ENCODE measurements around the gene WDR20.
"Not testable (repeated sequence)": the region's sequence is repeated elsewhere in the genome, so short reads cannot be mapped to it uniquely, and the experiment has no call there.

Gene WDR20

GRCh38 chr14:102139286-102140026 is at the start of gene WDR20:
Gene WDR20, plus strand, starts transcription at chr14:102139897. Its CDS starts 27 bp downstream, at chr14:102139924.
- Mint-ChIP-seq H3K4me3 (peak within 1 kb of the TSS; percentile 97), H3K27me3 (ENCODE audit: low read depth) (no peaks in the 10 kb centered on the region), H3K27ac (peak within 1 kb of the TSS; percentile 95), H3K4me1 (ENCODE audit: low read depth) (peaks cover 18% of the 10 kb centered on the region), H3K9me3 (no peaks in the 10 kb centered on the region), H3K36me3 (ENCODE audit: low read depth) (peaks cover 5% of the 10 kb centered on the region)
- peak; percentile 99 for DNase-seq (ENCODE audit: low spot score)

GRCh38 chr14:102090713-102091112 is 49.0 kb upstream of the WDR20 start:
- DNase-seq (ENCODE audit: low spot score): no peak
- H3K27ac Mint-ChIP-seq: no peak overlapping the region
- no peaks in the 10 kb centered on the region for H3K9me3 Mint-ChIP-seq
- peaks cover 6% of the 10 kb centered on the region for H3K36me3 Mint-ChIP-seq (ENCODE audit: low read depth)
- H3K27me3 Mint-ChIP-seq (ENCODE audit: low read depth): no peaks in the 10 kb centered on the region
- peaks cover 24% of the 10 kb centered on the region for H3K4me1 Mint-ChIP-seq (ENCODE audit: low read depth)
- H3K4me3 Mint-ChIP-seq: no peak overlapping the region

- Mint-ChIP-seq H3K9me3 (no peaks in the 10 kb centered on the region), H3K27me3 (ENCODE audit: low read depth) (no peaks in the 10 kb centered on the region), H3K4me3 (no peak overlapping the region), H3K36me3 (ENCODE audit: low read depth) (no peaks in the 10 kb centered on the region), H3K27ac (no peak overlapping the region), H3K4me1 (ENCODE audit: low read depth) (peaks cover 30% of the 10 kb centered on the region)
- DNase-seq (ENCODE audit: low spot score): no peak
Measured at GRCh38 chr14:102092806-102093205, 46.9 kb upstream of the WDR20 start.

GRCh38 chr14:102094101-102094500 is 45.6 kb upstream of the WDR20 start:
- Mint-ChIP-seq H3K9me3 (no peaks in the 10 kb centered on the region), H3K36me3 (ENCODE audit: low read depth) (no peaks in the 10 kb centered on the region), H3K4me3 (no peak overlapping the region), H3K4me1 (ENCODE audit: low read depth) (peaks cover 21% of the 10 kb centered on the region), H3K27ac (no peak overlapping the region), H3K27me3 (ENCODE audit: low read depth) (no peaks in the 10 kb centered on the region)
- no peak for DNase-seq (ENCODE audit: low spot score)

- Mint-ChIP-seq H3K4me1 (ENCODE audit: low read depth) (peaks cover 13% of the 10 kb centered on the region), H3K36me3 (ENCODE audit: low read depth) (no peaks in the 10 kb centered on the region), H3K9me3 (no peaks in the 10 kb centered on the region), H3K4me3 (no peak overlapping the region), H3K27ac (no peak overlapping the region), H3K27me3 (ENCODE audit: low read depth) (no peaks in the 10 kb centered on the region)
- peak; percentile 27 for DNase-seq (ENCODE audit: low spot score)
Measured at GRCh38 chr14:102095231-102095870, 44.3 kb upstream of the WDR20 start.

- Mint-ChIP-seq H3K36me3 (ENCODE audit: low read depth) (no peaks in the 10 kb centered on the region), H3K27ac (no peak overlapping the region), H3K9me3 (no peaks in the 10 kb centered on the region), H3K27me3 (ENCODE audit: low read depth) (no peaks in the 10 kb centered on the region), H3K4me3 (no peak overlapping the region), H3K4me1 (ENCODE audit: low read depth) (peaks cover 13% of the 10 kb centered on the region)
- DNase-seq (ENCODE audit: low spot score): no peak
Measured at GRCh38 chr14:102095871-102096568, 43.7 kb upstream of the WDR20 start.

- H3K27ac Mint-ChIP-seq: no peak overlapping the region
- peak; percentile 39 for DNase-seq (ENCODE audit: low spot score)
- no peak overlapping the region for H3K4me3 Mint-ChIP-seq
- no peaks in the 10 kb centered on the region for H3K36me3 Mint-ChIP-seq (ENCODE audit: low read depth)
- no peaks in the 10 kb centered on the region for H3K9me3 Mint-ChIP-seq
- peaks cover 13% of the 10 kb centered on the region for H3K4me1 Mint-ChIP-seq (ENCODE audit: low read depth)
- no peaks in the 10 kb centered on the region for H3K27me3 Mint-ChIP-seq (ENCODE audit: low read depth)
Measured at GRCh38 chr14:102096569-102097188, 43.0 kb upstream of the WDR20 start.

- no peak for DNase-seq (ENCODE audit: low spot score)
- Mint-ChIP-seq H3K4me3 (no peak overlapping the region), H3K27ac (no peak overlapping the region), H3K9me3 (no peaks in the 10 kb centered on the region), H3K36me3 (ENCODE audit: low read depth) (no peaks in the 10 kb centered on the region), H3K4me1 (ENCODE audit: low read depth) (peaks cover 13% of the 10 kb centered on the region), H3K27me3 (ENCODE audit: low read depth) (no peaks in the 10 kb centered on the region)
Measured at GRCh38 chr14:102097441-102098135, 42.1 kb upstream of the WDR20 start.

GRCh38 chr14:102103062-102103695 is 36.5 kb upstream of the WDR20 start:
- H3K36me3 Mint-ChIP-seq (ENCODE audit: low read depth): no peaks in the 10 kb centered on the region
- no peaks in the 10 kb centered on the region for H3K9me3 Mint-ChIP-seq
- H3K4me1 Mint-ChIP-seq (ENCODE audit: low read depth): no peaks in the 10 kb centered on the region
- no peak for DNase-seq (ENCODE audit: low spot score)
- H3K27ac Mint-ChIP-seq: no peak overlapping the region
- peaks cover 6% of the 10 kb centered on the region for H3K27me3 Mint-ChIP-seq (ENCODE audit: low read depth)
- H3K4me3 Mint-ChIP-seq: no peak overlapping the region

- H3K27ac Mint-ChIP-seq: no peak overlapping the region
- H3K9me3 Mint-ChIP-seq: peaks cover 7% of the 10 kb centered on the region
- no peak for DNase-seq (ENCODE audit: low spot score)
- no peaks in the 10 kb centered on the region for H3K36me3 Mint-ChIP-seq (ENCODE audit: low read depth)
- H3K4me3 Mint-ChIP-seq: no peak overlapping the region
- H3K27me3 Mint-ChIP-seq (ENCODE audit: low read depth): peaks cover 6% of the 10 kb centered on the region
- H3K4me1 Mint-ChIP-seq (ENCODE audit: low read depth): no peaks in the 10 kb centered on the region
Measured at GRCh38 chr14:102105369-102105768, 34.3 kb upstream of the WDR20 start.

- not testable (repeated sequence) for H3K9me3 Mint-ChIP-seq; H3K4me3 Mint-ChIP-seq; H3K27ac Mint-ChIP-seq; H3K27me3 Mint-ChIP-seq (ENCODE audit: low read depth); H3K36me3 Mint-ChIP-seq (ENCODE audit: low read depth); H3K4me1 Mint-ChIP-seq (ENCODE audit: low read depth); DNase-seq (ENCODE audit: low spot score)
Measured at GRCh38 chr14:102109332-102109731, 30.4 kb upstream of the WDR20 start.

GRCh38 chr14:102111101-102111500 is 28.6 kb upstream of the WDR20 start:
- no peak overlapping the region for H3K4me3 Mint-ChIP-seq
- no peaks in the 10 kb centered on the region for H3K36me3 Mint-ChIP-seq (ENCODE audit: low read depth)
- H3K4me1 Mint-ChIP-seq (ENCODE audit: low read depth): no peaks in the 10 kb centered on the region
- H3K27me3 Mint-ChIP-seq (ENCODE audit: low read depth): peaks cover 5% of the 10 kb centered on the region
- no peak overlapping the region for H3K27ac Mint-ChIP-seq
- DNase-seq (ENCODE audit: low spot score): no peak
- peaks cover 7% of the 10 kb centered on the region for H3K9me3 Mint-ChIP-seq

Measured in T-helper 2 cell treated with Interferon-gamma antibody and Interleukin-4, amounts not matched to agents 5 μg/mL and 100 μg/mL, for 36 hours (primary cell).